Lower leg skin (tissue), 4 donors: ENCODE data around the gene WDR13. TPM values are rescaled to one million over a fixed set of nuclear protein-coding genes. Genes with fewer than 3 reads are reported as not detected.

Source experiments
- DNase-seq, 2 donors: peaks; one replicate each; pipeline ENCODE4 v3.0.0-alpha.2; 2019; ENCODE audit warnings: low spot score in 2 of 2
- H3K4me3 ChIP-seq: fragments of 200-600 bp; sonication (generic); 2 replicates; pipeline ENCODE4 v1.5.1; 2017; ENCODE audit warnings: mild to moderate bottlenecking, low read depth; ENCODE audit not compliant: poor library complexity, severe bottlenecking
- POLR2A ChIP-seq, 2 donors: fragments of 450-650 bp; IDR thresholded peaks; one replicate each; pipeline ENCODE4 v1.6.1; 2016 to 2017; ENCODE audit warnings: antibody characterized with exemption in 2 of 2, mild to moderate bottlenecking in 1 of 2, moderate library complexity in 1 of 2
- WGBS, 2 donors: methylation state at CpG; one replicate each; pipeline ENCODE4 v1.1.5; 2018; 5-methylcytosine and 5-hydroxymethylcytosine counted together
- intact Hi-C: fragments of 100-400 bp; cut with DNase I; formaldehyde crosslinking; loops from one replicate; pipeline ENCODE4 v1.15.0; 2023; ENCODE audit warnings: low total_unique reads
- total RNA-seq, 4 donors: library from RNA; depleted of rRNA; stranded (reverse); fragments of >200 nt; gene quantifications; one replicate each; pipeline ENCODE4 v1.1.0, GENCODE V29; 2016
- TF ChIP-seq, protein P1 (sequence below), 3 donors: fragments of 450-650 bp; IDR thresholded peaks; one replicate each; pipeline ENCODE4 v1.5.1; 2016; ENCODE audit warnings: antibody characterized with exemption in 3 of 3, mild to moderate bottlenecking in 3 of 3, moderate library complexity in 2 of 3

Gene WDR13
- total RNA-seq, 4 donors from 2014 or later = 87.8 to 143 (median 121) TPM

DNA sequence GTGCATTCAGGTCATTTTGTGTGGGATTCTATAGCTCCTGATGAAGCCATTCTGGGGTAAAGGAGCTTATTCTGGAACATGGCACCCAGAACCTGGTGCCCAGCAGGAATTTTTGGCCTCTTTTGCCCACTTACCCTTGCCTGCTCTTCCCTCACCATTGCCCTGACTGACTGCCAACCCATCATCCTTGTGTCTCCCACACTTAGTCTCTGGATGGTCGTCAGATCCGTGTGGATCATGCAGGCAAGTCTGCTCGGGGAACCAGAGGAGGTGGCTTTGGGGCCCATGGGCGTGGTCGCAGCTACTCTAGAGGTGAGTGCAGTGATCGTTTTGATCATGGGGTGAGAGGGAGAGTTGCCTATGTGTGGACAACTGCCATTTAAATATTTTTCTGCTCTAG lies 21.2 kb upstream of the WDR13 start:
- intact Hi-C loops = no loop called here
- DNase-seq = no peak
- TF ChIP-seq, protein P1, sequence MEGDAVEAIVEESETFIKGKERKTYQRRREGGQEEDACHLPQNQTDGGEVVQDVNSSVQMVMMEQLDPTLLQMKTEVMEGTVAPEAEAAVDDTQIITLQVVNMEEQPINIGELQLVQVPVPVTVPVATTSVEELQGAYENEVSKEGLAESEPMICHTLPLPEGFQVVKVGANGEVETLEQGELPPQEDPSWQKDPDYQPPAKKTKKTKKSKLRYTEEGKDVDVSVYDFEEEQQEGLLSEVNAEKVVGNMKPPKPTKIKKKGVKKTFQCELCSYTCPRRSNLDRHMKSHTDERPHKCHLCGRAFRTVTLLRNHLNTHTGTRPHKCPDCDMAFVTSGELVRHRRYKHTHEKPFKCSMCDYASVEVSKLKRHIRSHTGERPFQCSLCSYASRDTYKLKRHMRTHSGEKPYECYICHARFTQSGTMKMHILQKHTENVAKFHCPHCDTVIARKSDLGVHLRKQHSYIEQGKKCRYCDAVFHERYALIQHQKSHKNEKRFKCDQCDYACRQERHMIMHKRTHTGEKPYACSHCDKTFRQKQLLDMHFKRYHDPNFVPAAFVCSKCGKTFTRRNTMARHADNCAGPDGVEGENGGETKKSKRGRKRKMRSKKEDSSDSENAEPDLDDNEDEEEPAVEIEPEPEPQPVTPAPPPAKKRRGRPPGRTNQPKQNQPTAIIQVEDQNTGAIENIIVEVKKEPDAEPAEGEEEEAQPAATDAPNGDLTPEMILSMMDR (IDR thresholded peaks at IDR 0.05) = no peak
- TF ChIP-seq POLR2A (IDR thresholded peaks at IDR 0.05) = no peak
- 60 to 64% methylated on average over 2 to 6 of the region's 6 CpGs for WGBS, 2 donors
- no peak overlapping the region for H3K4me3 ChIP-seq

DNA sequence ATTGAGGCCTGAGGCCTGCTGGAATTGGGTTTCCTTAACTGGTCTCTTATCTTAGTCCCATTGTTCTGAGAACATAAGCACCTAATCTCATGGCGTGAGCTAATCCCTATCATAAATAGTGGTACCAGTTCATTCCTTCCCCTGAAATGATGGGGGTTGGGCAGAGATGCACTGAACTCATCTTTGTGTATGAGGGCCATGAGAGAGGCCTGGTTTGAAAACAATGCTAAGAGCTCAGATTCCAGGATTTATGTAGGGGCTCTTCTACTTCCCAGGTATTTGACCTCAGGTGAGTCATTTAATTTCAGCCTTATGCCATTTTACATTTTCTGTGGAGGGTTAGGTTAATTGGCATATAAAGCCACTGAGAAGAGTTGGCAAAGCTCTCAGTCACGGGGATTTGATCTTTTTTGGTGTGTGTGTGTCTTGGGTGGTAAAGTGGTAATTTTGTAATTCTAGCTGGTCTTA lies 18.6 kb upstream of the WDR13 start:
- 54 to 73% methylated on average over 2 of the region's 2 CpGs for WGBS, 2 donors
- intact Hi-C loops = no loop called here
- TF ChIP-seq POLR2A (IDR thresholded peaks at IDR 0.05) = no peak
- TF ChIP-seq, protein P1 (IDR thresholded peaks at IDR 0.05) = no peak

DNA sequence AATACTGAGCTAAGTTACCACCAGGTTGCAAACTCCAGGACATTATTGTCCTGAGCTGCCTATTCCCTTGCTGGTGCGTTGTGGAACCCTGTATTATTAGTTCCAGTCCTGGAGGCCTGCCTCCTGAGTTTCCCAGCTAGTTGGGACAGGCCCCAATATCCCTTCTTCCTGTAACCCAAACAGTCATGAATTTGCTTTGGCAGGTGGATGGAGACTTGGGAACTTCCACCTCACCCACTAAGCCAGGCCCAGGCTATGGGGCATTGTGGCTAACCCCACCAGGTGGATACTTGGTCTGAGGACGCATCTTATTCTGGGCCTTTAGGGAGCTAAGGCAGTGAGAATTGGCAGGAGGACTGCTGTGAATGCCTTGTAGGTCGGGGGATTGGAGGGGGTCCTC lies 18.0 kb upstream of the WDR13 start:
- TF ChIP-seq, protein P1 (IDR thresholded peaks at IDR 0.05) = no peak
- no peak for TF ChIP-seq POLR2A (IDR thresholded peaks at IDR 0.05)
- DNase-seq = no peak
- intact Hi-C loops = no loop called here
- no peak overlapping the region for H3K4me3 ChIP-seq
- WGBS, 2 donors = 45 to 69% methylated on average over 2 to 3 of the region's 3 CpGs

More for the DNA sequence above, 18.6 kb upstream of the WDR13 start:
- no peak for DNase-seq
- H3K4me3 ChIP-seq = no peak overlapping the region

DNA sequence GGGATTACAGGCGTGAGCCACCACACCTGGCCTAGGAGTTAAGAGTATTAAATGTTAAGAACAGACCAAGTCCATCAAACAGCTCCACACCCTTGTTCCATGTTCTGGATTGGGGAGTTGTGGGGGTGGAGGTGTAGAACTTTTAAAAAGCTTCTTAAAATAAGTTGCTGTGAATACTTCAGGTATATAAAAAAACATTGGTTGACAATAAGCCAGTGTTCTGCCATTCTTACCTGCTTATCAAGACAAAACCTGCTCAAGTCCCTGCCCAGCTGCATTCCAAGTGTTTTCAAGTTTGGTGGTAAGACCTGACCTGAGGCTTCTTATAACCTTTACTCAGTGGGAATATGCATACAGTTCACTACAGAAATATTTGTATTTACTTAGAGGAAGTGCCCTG lies 16.6 kb upstream of the WDR13 start:
- TF ChIP-seq, protein P1 (IDR thresholded peaks at IDR 0.05) = no peak
- TF ChIP-seq POLR2A (IDR thresholded peaks at IDR 0.05) = no peak
- 55 to 75% methylated on average over 1 of the region's 1 CpG for WGBS, 2 donors
- intact Hi-C loops = no loop called here
- no peak overlapping the region for H3K4me3 ChIP-seq
- no peak for DNase-seq

GRCh38 chrX:48584698-48585097 lies 12.6 kb upstream of the WDR13 start:
- intact Hi-C loops = no loop called here
- no peak for TF ChIP-seq POLR2A (IDR thresholded peaks at IDR 0.05)
- TF ChIP-seq, protein P1 (IDR thresholded peaks at IDR 0.05) = no peak
- 44 to 73% methylated on average over 2 of the region's 2 CpGs for WGBS, 2 donors
- no peak for DNase-seq
- no peak overlapping the region for H3K4me3 ChIP-seq

DNA sequence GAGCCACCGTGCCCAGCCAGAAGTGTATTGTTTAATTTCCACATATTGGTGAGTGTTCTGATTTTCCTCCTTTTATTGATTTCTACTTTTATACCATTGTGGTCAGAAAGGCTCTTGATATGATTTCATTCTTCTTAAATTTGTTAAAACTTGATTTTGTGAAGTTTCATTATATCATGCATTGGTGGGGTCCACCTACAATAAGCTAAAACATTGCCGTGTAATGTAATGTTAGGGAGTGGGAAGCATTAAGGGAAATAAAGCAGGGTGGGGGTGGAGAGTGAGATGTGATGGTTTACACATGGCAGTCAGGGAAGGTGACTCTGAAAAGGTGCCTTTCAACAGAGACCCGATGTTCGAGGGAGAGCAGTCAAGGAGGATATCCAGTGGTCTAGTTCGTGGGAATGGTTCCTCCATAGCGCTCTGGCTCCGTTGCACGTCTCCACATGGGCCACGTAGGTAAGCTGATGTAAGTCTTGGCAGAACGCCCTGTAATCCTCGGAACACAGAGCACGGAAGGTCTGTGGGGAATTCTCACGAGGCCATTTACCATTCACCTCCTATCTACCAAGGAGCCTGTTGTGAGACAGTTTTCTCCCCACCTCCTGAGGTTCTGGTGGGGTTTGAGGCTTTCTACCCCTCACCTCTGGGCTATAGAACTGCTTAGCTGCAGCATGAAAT lies 7.7 kb upstream of the WDR13 start:
- intact Hi-C loops = no loop called here
- TF ChIP-seq, protein P1 (IDR thresholded peaks at IDR 0.05) = no peak
- TF ChIP-seq POLR2A (IDR thresholded peaks at IDR 0.05) = no peak
- no peak overlapping the region for H3K4me3 ChIP-seq
- WGBS, 2 donors = 51 to 71% methylated on average over 13 of the region's 13 CpGs
- DNase-seq = no peak
